Activated T-cell treated with anti-CD3 and anti-CD28 coated beads, Interleukin-2, amount 50 U/mL, for 1 hour (primary cell): Measurements from ENCODE around the gene BIN1.

Source experiments
- DNase-seq: peaks from one replicate; pipeline ENCODE4 v3.0.0-alpha.2; 2020

The BIN1 gene

GRCh38 chr2:127071901-127072328 lies 35.0 kb downstream of the BIN1 start:
- no peak for DNase-seq

GRCh38 chr2:127070221-127070620 lies 36.7 kb downstream of the BIN1 start:
- DNase-seq = no peak

GRCh38 chr2:127069536-127069935 lies 37.4 kb downstream of the BIN1 start:
- no peak for DNase-seq

GRCh38 chr2:127069003-127069402 lies 38.0 kb downstream of the BIN1 start:
- DNase-seq = no peak

- no peak for DNase-seq
Observed at GRCh38 chr2:127068351-127068741, 38.6 kb downstream of the BIN1 start.

GRCh38 chr2:127067620-127068350 lies 39.2 kb downstream of the BIN1 start:
- DNase-seq = peak; percentile 75

- no peak for DNase-seq
Observed at GRCh38 chr2:127066942-127067341, 40.0 kb downstream of the BIN1 start.

GRCh38 chr2:127065940-127066318 lies 41.0 kb downstream of the BIN1 start:
- no peak for DNase-seq

GRCh38 chr2:127065299-127065939 lies 41.5 kb downstream of the BIN1 start:
- DNase-seq = no peak

GRCh38 chr2:127064642-127065250 lies 42.2 kb downstream of the BIN1 start:
- peak; percentile 52 for DNase-seq

GRCh38 chr2:127063701-127064590 lies 43.0 kb downstream of the BIN1 start:
- no peak for DNase-seq

- DNase-seq = no peak
Observed at GRCh38 chr2:127061375-127062273, 45.3 kb downstream of the BIN1 start.

- DNase-seq = no peak
Observed at GRCh38 chr2:127060264-127060945, 46.5 kb downstream of the BIN1 start.

- DNase-seq = no peak
Observed at GRCh38 chr2:127059559-127059958, 47.4 kb downstream of the BIN1 start.

- DNase-seq = no peak
Observed at GRCh38 chr2:127058954-127059252, 48.1 kb downstream of the BIN1 start.

- DNase-seq = no peak
Observed at GRCh38 chr2:127058246-127058953, 48.6 kb downstream of the BIN1 start.

- no peak for DNase-seq
Observed at GRCh38 chr2:127057371-127058245, 49.3 kb downstream of the BIN1 start.

GRCh38 chr2:127056631-127057370 lies 50.2 kb downstream of the BIN1 start:
- DNase-seq = no peak

- DNase-seq = no peak
Observed at GRCh38 chr2:127056086-127056485, 50.9 kb downstream of the BIN1 start.

- no peak for DNase-seq
Observed at GRCh38 chr2:127055786-127056076, 51.2 kb downstream of the BIN1 start.
